Ovary (tissue), 9 donors: ENCODE results near the gene AP4S1. TPM values are rescaled to one million over a fixed set of nuclear protein-coding genes. Genes with fewer than 3 reads are reported as not detected.

Experiments used
- DNase-seq, 5 donors: peaks; one replicate each; pipeline ENCODE4 v3.0.0-alpha.2; 2019 to 2020
- H3K27ac ChIP-seq, 2 donors: fragments of 200-600 bp; one replicate each; pipeline versions ENCODE4 v1.5.1 to v1.8.0; 2019 to 2022
- H3K27me3 ChIP-seq: fragments of 200-600 bp; one replicate; pipeline ENCODE4 v1.8.0; 2022
- H3K36me3 ChIP-seq: fragments of 200-600 bp; sonication (generic); one replicate; pipeline ENCODE4 v1.5.1; 2019
- H3K4me1 ChIP-seq: one replicate; pipeline ENCODE4 v1.8.1; 2013; ENCODE audit warnings: mild to moderate bottlenecking, moderate library complexity; ENCODE audit not compliant: insufficient read depth
- H3K4me3 ChIP-seq: fragments of 200-600 bp; sonication (generic); one replicate; pipeline ENCODE4 v1.5.1; 2017
- H3K9me3 ChIP-seq, 2 donors: fragments of 200-600 bp in 1 of 2; sonication (generic) in 1 of 2; one replicate each; pipeline versions ENCODE4 v1.5.1 to v1.8.1; 2013 to 2019; ENCODE audit warnings: mild to moderate bottlenecking in 1 of 2, moderate library complexity in 1 of 2
- CTCF ChIP-seq, 3 donors: fragments of 450-650 bp in 2 of 3; fragments of 200-600 bp in 1 of 3; IDR thresholded peaks; one replicate each; pipeline versions ENCODE4 v1.5.1 to v1.8.0; 2016 to 2022; ENCODE audit warnings: antibody characterized with exemption in 3 of 3, mild to moderate bottlenecking in 1 of 3
- EP300 ChIP-seq: sonication (generic); formaldehyde crosslinking; IDR thresholded peaks from one replicate; pipeline ENCODE4 v1.6.1; 2017; ENCODE audit warnings: antibody characterized with exemption
- POLR2A ChIP-seq: fragments of 450-650 bp; IDR thresholded peaks from one replicate; pipeline ENCODE4 v1.6.1; 2017; ENCODE audit warnings: antibody characterized with exemption, mild to moderate bottlenecking, moderate library complexity
- WGBS, 3 donors: extraction: QIAGEN DNeasy Blood & Tissue Kit in 1 of 3; methylation state at CpG; one replicate each; pipeline versions ENCODE4 v1.1.5 to v1.1.7; 2013 to 2017; 5-methylcytosine and 5-hydroxymethylcytosine counted together
- intact Hi-C, 4 donors: fragments of 100-400 bp; cut with DNase I; formaldehyde crosslinking; loops; one replicate each; pipeline versions ENCODE4 v1.11.0 to v1.15.1; 2022 to 2023
- microRNA counts: library from miRNA; unstranded; fragments of <30 nt; microRNA quantifications from one replicate; lab custom pipeline; 2016
- microRNA-seq, 3 donors: library from miRNA; unstranded; fragments of <30 nt; microRNA quantifications; one replicate each; pipeline versions ENCODE4 to v1.2.0, GENCODE V29; 2019 to 2020
- polyA plus RNA-seq, 2 donors: library from polyadenylated mRNA; stranded (reverse); fragments of 200-250 nt in 1 of 2; fragments of 350-450 nt in 1 of 2; fragmentation: Illumina TruSeq in 1 of 2; extraction: RNeasy Lipid Tissue Mini Kit (QIAGEN cat#74804) in 1 of 2; gene quantifications; one replicate each; pipeline ENCODE4 v1.2.3, GENCODE V29; 2013 to 2014
- small RNA-seq: library from RNA; depleted of rRNA; stranded (forward); fragments of <200 nt; gene quantifications from one replicate; pipeline ENCODE3, GENCODE V24; 2016
- total RNA-seq, 7 donors: library from RNA; depleted of rRNA in 2 of 7; stranded (reverse); fragments of >200 nt in 2 of 7; fragmentation: NEBNext Ultra II Directional in 3 of 7; extraction: Animal tissue kit (Norgen Biotek cat#: 25700) in 3 of 7; gene quantifications; one replicate each; pipeline versions ENCODE4 v1.1.0 to v1.2.4, GENCODE V29; 2016 to 2023
- donor health status: DM: no; HTN: no; CAD: no; lungs with moderate emphysema.
- donor health status: DM: no; HTN: no; CAD: no.
- donor health status: Bipolar disorder and iron deficiency.
- donor health status: DM: yes; HTN: yes; CAD: no.
- donor health status: DM: no; HTN: no; CAD: no.
- donor health status: DM: yes; HTN: yes; CAD: no.

Gene AP4S1
- total and polyA plus RNA-seq, 9 donors = 7.9 to 19.3 (median 12.8) TPM

- intact Hi-C loops = no loop called here
- H3K4me1 ChIP-seq = no peaks in the 10 kb centered on the region
- H3K27me3 ChIP-seq = no peaks in the 10 kb centered on the region
- WGBS, 3 donors = 94 to 97% (median 94%) methylated on average over 11 of the region's 11 CpGs
- no peak for DNase-seq
- TF ChIP-seq POLR2A (no peak), EP300 (no peak), CTCF (IDR thresholded peaks at IDR 0.05) (no peak)
- no peaks in the 10 kb centered on the region for H3K36me3 ChIP-seq
- no peak overlapping the region for H3K4me3 ChIP-seq
- H3K9me3 ChIP-seq = no peaks in the 10 kb centered on the region
- no peak overlapping the region for H3K27ac ChIP-seq
Measured at GRCh38 chr14:31142455-31143087, 117.1 kb downstream of the AP4S1 start.

MicroRNA genes within 50 kb of the gene (microRNA counts, 767-probe panel; counts per million panel counts)
- 530 counts per million, percentile 78 among the panel's probes with 10 or more counts for microRNA hsa-miR-624-3p (lab: Ali Mortazavi, UCI)

Small RNAs within 50 kb of the gene (microRNA-seq; reads per million reads assigned to microRNA genes)
- gene MIR624 = 6.6 to 18.1 (median 13.1) reads per million in 3 donors

Small RNAs within 50 kb of the gene (small RNA-seq; reads per million reads assigned to genes)
- gene MIR624 (not detected), gene RNU6-541P (not detected)

Other genes with a start within 250 kb of the AP4S1 start
- gene COCH, start 151.1 kb upstream of the AP4S1 start, total RNA-seq = 1 to 10 TPM in 3 of 7 donors, under 1 TPM in 3, not detected in 1; 0.30 to 2.6 (median 1.0) TPM
- gene COCH, start 151.1 kb upstream of the AP4S1 start, polyA plus RNA-seq = 1 to 10 TPM; 1.1 to 1.7 TPM
- 10 to 100 TPM; 30.7 to 43.0 (median 36.4) TPM for gene STRN3, start 730 bp downstream of the AP4S1 start, total RNA-seq
- 10 to 100 TPM; 11.5 to 15.5 TPM for gene STRN3, start 730 bp downstream of the AP4S1 start, polyA plus RNA-seq
- gene HECTD1, start 182.1 kb downstream of the AP4S1 start, total RNA-seq = 100 to 1,000 TPM; 124 to 186 (median 151) TPM
- gene HECTD1, start 182.1 kb downstream of the AP4S1 start, polyA plus RNA-seq = 10 to 100 TPM; 59.7 to 79.4 TPM